Kidney epithelial cell (primary cell): ENCODE results near the gene CLK4. TPM values are rescaled to one million over a fixed set of nuclear protein-coding genes. Genes with fewer than 3 reads are reported as not detected.

ENCODE experiments used
- DNase-seq: peaks from one replicate; pipeline ENCODE4 v3.0.0-alpha.2; 2010; ENCODE audit warnings: low read depth
- H3K27me3 ChIP-seq: 2 replicates; pipeline ENCODE4 v1.6.0; 2011; ENCODE audit warnings: low read length; ENCODE audit not compliant: control insufficient read depth, insufficient read depth
- H3K36me3 ChIP-seq: 2 replicates; pipeline ENCODE4 v1.5.1; 2011; ENCODE audit warnings: low read length; ENCODE audit not compliant: control insufficient read depth, insufficient read depth
- H3K4me3 ChIP-seq: 2 replicates; pipeline ENCODE4 v1.5.1; 2011; ENCODE audit warnings: low read depth, mild to moderate bottlenecking, control low read depth, low read length
- total RNA-seq: library from RNA; depleted of rRNA; stranded (reverse); fragments of >200 nt; gene quantifications from 2 replicates; pipeline ENCODE4 v1.2.3, GENCODE V29; 2015
- TF ChIP-seq, protein P1 (sequence below): IDR thresholded peaks from 2 replicates; pipeline ENCODE4 v1.5.1; 2011; ENCODE audit warnings: mild to moderate bottlenecking, moderate library complexity, low read length, control low read depth, inconsistent platforms; ENCODE audit not compliant: insufficient read depth, poor library complexity, severe bottlenecking

Gene CLK4
- total RNA-seq, 1 donor from 2014 or later = 7.1 TPM

GRCh38 chr5:178624631-178625546 lies 2.0 kb downstream of the CLK4 start:
- Histone ChIP-seq H3K4me3 (peak overlapping the region; percentile 98), H3K36me3 (no peaks in the 10 kb centered on the region), H3K27me3 (no peaks in the 10 kb centered on the region)
- TF ChIP-seq, protein P1, sequence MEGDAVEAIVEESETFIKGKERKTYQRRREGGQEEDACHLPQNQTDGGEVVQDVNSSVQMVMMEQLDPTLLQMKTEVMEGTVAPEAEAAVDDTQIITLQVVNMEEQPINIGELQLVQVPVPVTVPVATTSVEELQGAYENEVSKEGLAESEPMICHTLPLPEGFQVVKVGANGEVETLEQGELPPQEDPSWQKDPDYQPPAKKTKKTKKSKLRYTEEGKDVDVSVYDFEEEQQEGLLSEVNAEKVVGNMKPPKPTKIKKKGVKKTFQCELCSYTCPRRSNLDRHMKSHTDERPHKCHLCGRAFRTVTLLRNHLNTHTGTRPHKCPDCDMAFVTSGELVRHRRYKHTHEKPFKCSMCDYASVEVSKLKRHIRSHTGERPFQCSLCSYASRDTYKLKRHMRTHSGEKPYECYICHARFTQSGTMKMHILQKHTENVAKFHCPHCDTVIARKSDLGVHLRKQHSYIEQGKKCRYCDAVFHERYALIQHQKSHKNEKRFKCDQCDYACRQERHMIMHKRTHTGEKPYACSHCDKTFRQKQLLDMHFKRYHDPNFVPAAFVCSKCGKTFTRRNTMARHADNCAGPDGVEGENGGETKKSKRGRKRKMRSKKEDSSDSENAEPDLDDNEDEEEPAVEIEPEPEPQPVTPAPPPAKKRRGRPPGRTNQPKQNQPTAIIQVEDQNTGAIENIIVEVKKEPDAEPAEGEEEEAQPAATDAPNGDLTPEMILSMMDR = no peak
- DNase-seq = no peak

DNA sequence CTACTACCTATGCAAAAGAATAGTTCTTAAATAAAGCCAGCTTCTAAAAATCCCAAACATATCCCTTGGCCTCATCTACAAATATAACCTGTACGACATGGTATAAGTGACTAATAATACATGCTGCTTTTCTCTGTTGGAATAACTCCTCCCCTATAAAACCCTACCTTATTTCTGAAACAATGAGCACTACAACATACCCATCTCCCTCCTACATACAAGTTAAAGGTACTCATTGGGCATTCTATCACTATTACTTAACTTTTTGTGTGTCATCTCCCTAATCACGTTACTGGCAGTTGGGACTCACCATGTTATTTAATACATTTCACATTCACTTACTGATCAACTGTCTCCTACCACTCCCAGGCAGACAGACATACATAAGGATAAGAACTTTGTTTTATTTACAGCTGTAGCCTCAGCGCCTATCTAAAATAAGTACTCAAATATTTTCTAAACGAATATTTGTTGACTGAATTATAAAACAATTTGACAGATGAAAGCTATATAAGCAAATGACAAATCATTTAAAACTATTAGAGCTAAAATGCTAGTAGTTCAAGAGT lies 4.1 kb downstream of the CLK4 start:
- Histone ChIP-seq H3K4me3 (no peak overlapping the region), H3K36me3 (peaks cover 1% of the 10 kb centered on the region), H3K27me3 (no peaks in the 10 kb centered on the region)
- TF ChIP-seq, protein P1 = no peak
- DNase-seq = no peak

DNA sequence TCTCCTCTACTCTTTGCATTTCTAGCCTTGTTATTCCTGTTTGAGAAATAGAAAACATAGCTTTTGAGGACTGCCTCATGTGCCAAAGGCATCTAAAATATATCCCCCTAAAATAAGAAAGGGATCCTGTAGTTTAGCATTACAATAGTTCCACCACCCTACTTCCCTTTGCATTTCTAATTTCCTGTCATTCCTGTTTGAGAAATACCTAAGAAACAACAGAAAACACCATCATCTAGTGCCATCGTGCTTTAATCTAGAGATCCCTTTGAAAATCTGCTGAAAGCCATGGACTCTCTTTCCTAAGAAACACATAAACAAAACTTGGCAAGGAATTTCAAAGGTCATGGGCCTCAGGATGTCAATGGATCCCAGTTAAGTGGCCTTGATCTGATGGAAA lies 7.5 kb downstream of the CLK4 start:
- no peak for DNase-seq
- Histone ChIP-seq H3K36me3 (peaks cover 1% of the 10 kb centered on the region), H3K27me3 (no peaks in the 10 kb centered on the region), H3K4me3 (no peak overlapping the region)
- TF ChIP-seq, protein P1 = no peak

DNA sequence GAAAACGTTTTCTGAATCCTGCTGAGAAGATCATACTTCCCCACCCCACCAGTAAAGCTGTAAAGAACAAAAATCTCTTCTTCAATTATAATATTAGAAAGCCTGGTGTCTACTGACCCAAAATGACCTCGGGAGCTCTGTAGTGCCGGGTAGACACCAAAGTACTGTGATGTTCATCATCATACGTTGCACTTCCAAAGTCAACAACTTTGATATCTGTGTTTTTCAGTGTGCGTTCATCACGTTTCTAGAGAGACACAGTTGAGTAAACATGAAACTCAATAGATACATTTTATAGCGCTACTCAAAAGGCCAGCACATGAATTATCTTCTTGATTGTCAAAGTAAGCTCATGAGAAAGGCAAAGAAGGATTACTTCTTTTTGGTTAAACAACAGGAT lies 14.6 kb downstream of the CLK4 start:
- Histone ChIP-seq H3K4me3 (no peak overlapping the region), H3K27me3 (no peaks in the 10 kb centered on the region), H3K36me3 (no peaks in the 10 kb centered on the region)
- no peak for DNase-seq
- TF ChIP-seq, protein P1 = no peak

- Histone ChIP-seq H3K4me3 (no peak overlapping the region), H3K36me3 (no peaks in the 10 kb centered on the region), H3K27me3 (no peaks in the 10 kb centered on the region)
- TF ChIP-seq, protein P1 = no peak
- DNase-seq = no peak
Measured at GRCh38 chr5:178606269-178606668, 20.6 kb downstream of the CLK4 start.
